NCI-H748 (cell line): Measurements from ENCODE around the gene KRT6C.
"Not testable (repeated sequence)": the region's sequence is repeated elsewhere in the genome, so short reads cannot be mapped to it uniquely, and the experiment has no call there.

Experiments
- DNase-seq: peaks from one replicate; lab custom pipeline; 2025; ENCODE audit not compliant: unreplicated experiment; lab: John Stamatoyannopoulos, UW

Gene KRT6C

DNA sequence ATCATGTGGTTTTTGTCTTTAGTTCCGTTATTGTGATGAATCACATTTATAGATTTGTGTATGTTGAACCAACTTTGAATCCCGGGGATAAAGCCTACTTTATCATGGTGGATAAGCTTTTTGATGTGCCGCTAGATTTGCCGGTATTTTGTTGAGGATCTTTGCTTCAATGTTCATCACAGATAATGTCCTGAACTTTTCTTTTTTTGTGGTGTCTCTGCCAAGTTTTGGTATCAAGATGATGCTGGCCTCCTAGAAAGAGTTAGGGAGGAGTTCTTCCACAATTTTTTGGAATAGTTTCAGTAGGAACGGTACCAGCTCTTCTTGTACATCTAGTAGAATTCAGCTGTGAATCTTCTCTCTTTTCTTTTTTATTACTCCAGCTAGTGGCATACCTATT, 14.7 kb downstream of the KRT6C start:
- no peak for DNase-seq

DNA sequence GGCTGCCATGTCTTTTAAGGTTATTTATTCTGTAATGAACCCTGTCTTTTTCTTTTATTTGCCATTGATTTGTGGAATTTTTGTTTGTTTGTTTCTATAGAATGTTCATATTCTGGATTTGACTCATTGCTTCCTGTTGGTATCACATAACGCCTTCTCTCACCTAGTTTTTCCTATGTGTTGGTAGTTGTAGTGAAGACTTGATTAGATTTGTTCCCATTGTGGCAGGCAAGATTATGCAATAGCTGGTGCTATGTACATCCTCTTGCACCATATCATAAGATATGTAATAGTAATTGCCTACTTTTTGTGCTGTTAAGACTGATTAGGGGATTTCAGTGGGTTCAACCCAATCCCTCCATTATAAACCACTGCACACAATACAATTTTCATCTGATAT, 17.8 kb downstream of the KRT6C start:
- no peak for DNase-seq

DNA sequence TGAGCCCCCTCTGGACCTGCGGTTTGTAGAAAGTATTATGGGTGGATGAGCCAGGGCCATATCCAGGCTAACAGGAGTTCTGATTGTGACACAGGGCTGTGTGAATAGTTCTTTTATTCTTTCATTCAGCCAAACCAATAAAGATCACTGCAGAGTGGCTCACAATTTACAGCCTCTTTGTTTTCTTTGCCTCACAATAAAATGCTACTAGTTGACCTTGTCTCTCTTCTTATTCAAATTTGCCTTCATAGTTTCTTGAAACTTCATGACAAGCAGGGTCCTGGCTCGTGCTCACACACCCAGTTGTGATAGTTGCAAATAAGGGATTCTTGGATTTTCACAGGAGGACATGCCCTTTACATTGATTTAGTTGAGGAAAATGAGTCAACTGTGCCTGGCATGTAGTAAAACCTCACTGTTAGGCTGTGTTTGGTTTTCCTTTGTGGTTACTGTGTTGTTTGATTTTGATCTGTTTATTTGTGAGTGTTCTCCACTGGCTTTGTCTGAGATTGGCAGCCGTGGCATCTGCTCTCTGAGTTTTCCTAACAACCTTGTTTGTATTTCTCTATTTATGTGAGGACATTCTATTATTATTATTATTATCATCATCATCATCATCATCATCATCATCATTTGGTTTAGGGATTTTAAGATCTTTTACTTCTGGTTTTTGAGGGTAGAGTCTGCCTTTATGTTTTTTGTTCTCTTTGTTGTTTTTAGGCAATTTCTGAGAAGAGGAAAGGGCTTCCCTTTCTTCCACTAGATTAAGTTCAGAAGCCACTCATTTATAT, 19.0 kb downstream of the KRT6C start:
- peak; percentile 48 for DNase-seq

DNA sequence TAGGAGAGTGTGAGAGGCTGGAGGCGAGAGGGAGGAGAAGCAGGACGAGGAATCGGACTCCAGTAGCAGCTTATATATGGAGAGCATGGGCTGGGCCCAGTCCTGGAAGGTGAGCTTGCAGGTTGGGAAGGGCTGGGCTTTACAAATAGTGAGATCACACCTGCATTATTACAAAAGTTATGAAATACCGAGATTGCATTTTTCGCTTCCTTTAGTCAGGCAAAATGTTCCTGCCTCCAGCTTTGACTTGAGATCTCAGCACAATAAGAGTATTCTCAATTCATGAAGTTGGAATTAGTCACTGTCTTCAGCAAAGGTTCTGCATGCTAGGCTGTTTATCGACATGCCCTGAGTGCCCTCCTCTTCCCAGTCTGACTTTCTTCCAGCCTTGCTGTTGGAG, 21.5 kb downstream of the KRT6C start, which contains the start of gene KRT6B:
Gene KRT6B (minus strand): TSS at position 46 of the 400 bp plus-strand sequence. CDS start 68 bp downstream, outside the sequence.
- DNase-seq = no peak

DNA sequence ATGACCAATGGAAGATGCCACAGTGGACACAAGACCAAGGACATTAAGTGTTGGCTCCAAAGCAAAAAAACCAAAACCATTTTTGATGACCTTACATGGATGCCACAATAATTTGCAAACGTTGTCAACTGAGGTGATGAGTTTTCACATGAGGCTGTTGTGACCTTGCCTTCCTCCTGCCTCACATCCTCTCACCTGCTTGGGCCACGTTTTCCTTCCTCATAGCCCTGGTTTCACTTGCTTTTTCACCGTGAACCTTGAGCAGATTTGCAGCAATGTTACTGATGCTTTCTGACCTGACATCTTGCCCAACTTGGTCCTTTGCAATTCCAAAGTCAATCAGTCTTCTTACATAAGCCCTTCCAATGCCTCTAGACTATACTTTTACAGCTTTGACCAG, 25.4 kb downstream of the KRT6C start:
- DNase-seq = no peak

DNA sequence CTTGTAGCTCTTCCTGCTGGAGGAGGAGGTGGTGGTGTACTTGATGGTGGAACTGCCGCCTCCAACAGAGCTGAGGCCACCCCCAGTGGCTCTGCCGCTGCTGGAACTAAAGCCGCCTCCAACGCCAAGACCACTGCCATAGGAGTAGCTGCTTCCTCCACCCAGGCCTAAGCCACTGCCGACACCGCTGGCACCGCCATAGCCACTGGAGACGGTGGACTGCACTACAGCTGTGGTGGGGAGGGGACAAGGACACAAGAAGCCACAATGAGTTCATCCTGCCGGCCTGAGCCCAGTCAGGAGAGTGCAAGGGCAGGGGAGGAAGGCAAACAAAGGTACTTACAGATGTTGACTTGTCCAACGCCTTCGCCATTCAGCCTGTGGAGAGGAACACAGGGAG, 26.4 kb downstream of the KRT6C start:
- not testable (repeated sequence) for DNase-seq

DNA sequence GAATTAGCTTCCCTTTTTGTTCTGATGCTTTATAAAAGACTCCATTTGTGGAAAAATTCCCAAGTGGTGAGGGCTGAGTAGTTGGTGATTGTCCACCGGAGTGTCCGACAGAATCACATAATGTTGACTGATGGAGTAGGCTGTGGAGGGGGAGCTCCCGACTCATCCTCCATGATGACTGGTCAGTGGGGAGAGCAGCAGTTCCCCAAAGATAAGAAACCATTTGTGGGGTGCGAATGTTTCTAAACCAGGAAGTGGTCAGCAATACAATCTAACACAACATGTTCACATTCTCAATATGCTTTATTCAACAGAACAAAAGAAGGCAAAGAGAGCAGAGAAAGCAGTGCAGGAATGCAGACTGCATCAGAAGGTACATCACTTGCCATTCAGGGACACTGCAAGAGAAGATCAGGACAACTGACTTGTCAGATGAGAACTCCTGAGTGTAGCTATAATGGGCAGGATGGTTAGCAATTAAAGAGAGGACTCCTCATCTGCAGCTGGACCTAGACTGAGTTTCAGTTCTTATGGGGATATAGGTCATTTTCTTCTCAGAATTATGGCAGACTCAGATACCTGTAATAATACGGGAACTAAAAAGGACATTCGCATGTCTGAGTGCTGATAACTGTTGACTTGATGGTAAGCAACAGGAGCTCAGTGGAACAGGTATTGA, 27.1 kb downstream of the KRT6C start:
- DNase-seq = no peak

DNA sequence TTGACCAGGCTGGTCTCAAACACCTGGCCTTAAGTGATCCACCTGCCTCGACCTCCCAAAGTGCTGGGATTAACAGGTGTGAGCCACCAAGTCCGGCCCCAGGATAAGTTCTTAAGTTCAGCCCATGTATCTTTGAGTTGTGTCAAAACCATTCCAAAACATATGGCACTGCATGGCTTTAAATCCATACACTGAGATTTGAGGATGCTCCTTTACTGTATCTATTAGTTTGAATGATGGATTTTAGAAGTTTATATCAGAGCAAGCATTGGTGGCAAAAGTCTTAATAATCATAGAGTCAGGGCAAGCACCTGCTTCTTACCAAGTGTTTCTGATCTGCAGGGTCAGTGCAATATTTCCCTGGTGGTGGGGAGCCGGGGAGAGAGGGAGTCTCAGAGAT, 27.7 kb downstream of the KRT6C start:
- no peak for DNase-seq

DNA sequence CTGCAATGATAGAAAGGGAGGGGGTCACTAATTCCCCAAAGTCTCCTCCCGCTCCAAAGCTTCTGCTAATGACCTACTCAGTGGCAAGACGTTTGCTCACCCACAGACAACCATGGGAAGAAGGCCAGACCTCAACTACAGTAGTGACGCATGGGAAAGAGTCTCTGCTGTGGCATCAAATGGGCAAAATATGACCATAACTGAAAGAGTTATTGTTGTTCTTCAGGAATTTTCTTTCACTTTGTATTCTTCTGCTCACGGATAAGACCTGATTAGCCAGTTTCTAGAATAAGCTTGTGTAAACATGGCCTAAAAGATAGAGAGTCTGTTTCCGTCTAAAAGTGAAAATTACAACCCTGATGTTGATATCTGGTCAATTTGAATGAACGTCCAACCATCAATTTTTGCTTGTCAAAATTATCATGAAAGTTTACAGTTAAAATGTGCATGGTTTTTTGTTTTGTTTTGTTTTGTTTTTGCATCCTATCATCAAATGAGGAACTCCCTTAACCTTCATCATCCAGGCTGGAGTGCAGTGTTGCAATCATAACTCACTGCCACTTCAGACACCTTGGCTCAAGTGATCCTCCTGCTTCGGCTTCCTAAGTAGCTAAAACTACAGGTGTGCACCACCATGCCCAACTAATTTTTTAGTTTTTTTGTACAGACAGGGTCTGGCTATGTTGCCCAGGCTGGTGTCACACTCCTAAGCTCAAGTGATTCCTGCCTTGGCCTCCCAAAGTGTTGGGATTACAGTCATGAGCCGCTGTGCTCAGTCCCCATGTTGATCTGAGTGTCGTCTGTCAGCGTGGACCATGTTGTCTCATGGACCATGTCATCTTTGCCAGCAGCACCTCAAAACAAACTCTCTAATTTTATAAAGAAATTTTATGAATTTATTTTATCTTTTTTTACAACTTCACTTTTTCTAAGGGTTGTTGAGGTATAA, 28.7 kb downstream of the KRT6C start:
- no peak for DNase-seq

DNA sequence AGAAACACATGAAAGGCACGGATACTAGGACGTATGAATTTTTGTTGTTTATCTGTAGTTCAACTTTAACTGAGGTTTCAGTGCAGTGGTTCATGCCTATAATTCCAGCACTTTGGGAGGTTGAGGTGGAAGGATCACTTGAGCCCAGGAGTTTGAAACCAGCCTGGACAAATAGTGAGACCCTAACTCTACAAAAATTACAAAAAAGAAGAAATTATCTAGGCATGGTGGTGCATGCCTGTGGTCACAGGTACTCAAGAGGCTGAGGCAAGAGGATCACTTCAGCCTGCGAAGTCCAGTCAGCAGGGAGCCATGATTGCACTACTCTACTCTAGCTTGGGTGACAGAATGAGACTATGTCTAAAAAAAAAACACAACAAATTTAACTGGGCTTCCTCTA, 29.6 kb downstream of the KRT6C start:
- DNase-seq = no peak

DNA sequence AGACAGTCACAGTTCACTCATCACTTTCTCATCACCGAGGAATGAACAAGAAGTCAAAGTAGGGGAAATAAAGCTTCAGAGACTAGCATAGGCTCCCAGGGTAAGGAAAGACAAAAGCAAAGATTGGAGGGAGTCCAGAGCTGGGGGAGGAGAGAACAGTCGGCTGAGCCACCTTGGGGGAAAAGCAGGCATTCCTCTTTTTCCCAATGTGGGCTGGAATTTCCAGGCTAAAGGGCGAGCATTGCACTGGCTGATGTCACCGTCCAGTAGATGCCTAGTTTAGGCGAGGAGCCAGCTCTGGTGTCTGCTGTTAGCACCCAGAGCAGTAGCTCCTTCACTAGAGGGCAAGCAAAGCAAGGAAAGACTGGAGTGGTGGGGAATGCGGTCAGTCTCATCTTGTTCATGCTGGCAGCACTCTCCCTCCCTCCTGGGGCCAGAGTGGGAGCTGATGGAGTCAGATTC, 31.0 kb downstream of the KRT6C start:
- DNase-seq = no peak

DNA sequence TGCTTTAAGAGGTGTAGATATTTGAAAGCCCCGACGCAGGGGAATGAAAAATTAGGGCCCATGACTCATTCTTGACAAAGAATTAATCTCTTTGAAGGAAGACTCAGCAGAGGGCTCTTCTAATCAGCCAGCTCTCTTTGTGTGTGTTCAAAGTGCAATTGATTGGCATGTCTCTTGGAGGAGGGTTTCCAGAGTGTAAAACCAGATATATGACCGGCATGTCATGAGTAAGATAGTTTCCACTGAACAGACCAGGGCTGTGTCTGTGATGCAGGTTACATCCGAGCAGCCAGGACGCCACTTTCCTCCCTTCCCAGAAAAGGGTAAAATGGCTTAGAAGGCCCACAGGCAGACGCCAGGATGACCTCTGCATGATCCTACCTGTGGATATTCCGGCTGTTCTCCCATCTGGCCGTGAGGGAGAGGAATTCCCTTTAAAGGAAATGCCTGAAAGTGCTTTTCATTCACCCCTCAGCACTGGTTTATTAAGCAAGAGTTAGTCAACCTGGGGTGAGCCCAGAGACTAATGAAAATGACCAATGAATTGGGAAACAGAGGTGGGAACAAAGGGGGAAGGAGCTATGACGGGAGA, 32.2 kb downstream of the KRT6C start:
- no peak for DNase-seq

DNA sequence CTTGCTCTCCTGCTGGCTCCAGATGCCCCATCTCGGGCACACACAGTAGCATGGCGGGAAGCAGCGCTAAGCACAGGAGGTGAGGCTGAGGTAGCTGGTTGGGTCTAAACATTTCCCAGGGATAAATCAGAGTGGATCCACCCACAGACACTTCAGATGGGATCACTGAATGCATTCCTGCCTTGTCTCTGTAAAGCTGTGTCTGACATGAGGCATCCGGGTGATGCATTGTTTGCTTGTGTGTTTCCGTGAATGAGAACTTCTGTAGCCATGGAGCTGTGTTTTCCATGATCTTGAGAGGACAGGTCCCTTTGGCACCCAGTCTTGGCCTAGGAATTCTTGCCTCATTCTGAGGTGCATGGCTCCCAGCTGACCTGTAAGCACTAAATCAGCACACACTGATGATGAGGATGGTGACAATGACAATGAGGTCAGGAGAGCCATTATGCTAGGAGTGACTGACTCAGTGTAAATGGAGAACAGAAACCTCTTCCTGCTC, 32.7 kb downstream of the KRT6C start:
- no peak for DNase-seq

DNA sequence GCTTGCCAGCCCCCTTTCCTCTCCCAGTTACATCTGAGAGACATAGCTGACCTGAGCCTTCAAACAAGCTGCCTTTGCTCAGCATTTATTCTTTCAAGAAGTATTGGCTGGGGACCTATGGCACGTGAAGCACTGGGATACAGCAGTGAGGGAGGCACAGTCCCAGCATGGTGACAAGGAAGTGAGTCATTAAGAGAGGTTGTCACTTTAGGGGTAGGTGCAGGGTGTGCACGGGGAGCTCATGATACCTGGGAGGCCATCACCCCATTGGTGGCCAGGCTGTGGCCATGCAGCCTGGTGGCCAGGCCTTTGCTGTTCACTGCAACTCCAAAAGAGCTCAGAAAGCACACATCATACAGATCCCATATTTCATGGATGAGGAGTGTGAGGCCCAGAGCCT, 33.8 kb downstream of the KRT6C start:
- no peak for DNase-seq

DNA sequence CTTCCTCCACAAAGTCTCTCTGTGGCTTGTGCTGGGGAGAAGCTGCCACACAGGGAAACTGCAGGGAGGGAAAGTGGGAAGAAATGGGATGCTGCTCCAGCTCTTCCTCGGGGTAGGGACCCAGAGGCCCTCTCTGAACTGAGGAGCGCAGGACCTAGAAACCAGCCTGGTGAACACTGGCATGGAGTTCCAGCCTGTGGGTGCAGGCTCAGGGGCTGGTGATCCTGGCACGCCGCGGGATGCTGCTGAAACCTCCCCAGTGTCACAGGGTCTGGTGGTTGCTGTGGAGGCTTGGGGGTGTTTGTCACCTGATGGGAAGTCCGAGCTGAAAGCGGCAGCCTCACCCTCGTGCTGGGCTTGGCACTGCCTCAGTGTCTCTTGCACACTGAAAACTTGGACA, 34.2 kb downstream of the KRT6C start:
- DNase-seq = no peak

DNA sequence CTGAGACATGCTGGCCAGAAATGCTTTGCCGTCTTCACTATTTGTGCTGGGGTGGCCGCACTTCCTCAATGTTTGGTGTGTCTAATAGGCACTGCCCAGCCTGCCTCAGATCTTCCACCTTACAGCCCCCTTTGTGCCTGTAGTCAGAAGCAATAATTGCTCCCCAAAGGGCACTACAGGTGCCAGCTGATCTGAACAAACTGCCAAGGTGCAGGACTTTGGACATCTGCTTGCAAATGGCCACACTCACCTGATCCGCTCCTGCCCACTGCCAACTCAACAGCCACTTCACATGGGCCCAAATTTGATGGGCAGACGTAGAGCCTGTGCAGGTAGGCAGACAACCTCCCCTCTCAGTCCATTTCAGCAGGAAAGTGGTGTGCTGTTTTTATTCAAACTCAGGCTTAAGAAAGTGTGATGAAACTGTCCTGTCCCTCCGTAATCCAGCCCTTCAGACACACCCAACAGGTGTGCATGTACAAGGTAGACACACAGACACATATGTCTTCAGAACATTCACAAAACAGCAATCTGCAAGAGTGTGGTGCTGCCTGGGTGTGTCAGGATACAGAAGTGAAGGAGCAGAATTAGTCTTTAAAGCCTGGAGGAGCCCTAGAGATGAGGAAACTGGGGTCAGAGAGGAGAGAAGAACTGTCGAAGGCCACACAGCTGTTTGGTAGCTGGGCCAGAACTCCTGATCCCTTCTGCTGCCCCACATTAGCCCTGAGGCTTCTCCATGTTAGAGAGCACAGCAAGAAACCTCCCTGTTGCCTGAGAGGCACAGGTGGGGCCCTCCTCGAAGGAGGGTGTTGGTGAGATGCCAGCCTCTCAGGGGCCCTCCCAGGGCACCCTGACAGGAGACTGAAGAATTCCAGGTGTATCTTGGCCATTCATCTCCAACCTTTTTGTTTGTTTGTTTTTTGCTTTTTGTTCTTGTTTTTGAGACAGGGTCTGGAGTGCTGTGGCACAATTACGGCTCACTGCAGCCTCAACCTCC, 35.0 kb downstream of the KRT6C start:
- no peak for DNase-seq

DNA sequence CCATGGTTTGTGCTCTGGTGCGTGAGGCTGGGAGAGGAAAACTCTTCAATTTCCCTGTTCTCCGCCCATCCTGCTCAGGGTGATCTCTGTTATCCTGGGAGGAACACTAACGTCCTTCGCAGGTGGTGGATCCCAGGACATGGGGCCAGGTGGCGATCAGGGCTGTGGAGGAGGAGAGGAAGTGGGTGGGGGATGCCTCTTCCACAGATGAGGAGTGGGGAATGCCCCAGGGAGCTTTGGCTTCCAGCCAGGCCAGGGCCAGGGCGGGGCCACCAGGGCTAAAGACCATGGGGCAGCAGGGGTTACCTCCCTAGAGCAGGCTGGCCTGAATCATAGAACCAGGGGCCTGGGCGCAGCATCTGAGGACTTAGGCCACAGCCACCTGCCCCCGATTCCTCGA, 36.1 kb downstream of the KRT6C start:
- peak; percentile 21 for DNase-seq

DNA sequence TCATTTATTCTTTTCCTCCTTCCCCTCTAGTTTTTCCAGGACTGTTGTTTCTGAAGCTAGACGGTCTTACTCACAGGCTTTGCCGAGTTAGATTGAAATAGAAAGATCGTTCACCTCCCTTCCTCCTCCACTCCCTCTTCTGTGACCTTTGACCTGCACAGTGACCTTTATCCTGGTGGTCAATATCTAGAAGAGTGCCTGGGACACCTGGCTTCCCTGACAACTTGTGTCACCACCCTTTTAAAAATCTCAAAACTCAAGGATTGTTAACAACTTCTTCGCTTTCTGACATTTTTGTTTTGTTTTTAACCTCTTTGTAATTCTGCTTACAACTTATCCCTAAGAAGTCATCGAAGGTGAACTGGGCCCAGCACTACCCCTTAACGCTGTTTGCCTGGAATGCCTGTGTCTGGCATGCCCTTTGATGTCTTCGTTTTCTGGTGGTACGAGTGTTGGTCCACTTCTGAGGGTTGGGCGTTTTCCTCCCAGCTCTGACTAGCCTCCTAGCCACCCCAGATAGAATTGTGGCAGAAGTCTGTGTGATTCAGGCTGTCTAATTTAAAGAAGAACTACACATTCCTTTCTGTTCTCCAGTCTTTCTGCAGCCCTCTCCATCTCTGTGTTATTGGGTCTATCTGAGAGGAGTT, 36.7 kb downstream of the KRT6C start:
- no peak for DNase-seq
